CD4-positive, alpha-beta T cell treated with Interleukin-12 subunit alpha and Interleukin-12 subunit beta, for 1 hour (primary cell): ENCODE measurements around the gene IL16.
A peak's percentile ranks its signal among the peaks of the same experiment; 100 is the strongest.
"Not testable (repeated sequence)": the region's sequence is repeated elsewhere in the genome, so short reads cannot be mapped to it uniquely, and the experiment has no call there.

Experiments used
- DNase-seq: peaks from one replicate; pipeline ENCODE4 v3.0.0-alpha.2; 2020

Gene IL16

DNA sequence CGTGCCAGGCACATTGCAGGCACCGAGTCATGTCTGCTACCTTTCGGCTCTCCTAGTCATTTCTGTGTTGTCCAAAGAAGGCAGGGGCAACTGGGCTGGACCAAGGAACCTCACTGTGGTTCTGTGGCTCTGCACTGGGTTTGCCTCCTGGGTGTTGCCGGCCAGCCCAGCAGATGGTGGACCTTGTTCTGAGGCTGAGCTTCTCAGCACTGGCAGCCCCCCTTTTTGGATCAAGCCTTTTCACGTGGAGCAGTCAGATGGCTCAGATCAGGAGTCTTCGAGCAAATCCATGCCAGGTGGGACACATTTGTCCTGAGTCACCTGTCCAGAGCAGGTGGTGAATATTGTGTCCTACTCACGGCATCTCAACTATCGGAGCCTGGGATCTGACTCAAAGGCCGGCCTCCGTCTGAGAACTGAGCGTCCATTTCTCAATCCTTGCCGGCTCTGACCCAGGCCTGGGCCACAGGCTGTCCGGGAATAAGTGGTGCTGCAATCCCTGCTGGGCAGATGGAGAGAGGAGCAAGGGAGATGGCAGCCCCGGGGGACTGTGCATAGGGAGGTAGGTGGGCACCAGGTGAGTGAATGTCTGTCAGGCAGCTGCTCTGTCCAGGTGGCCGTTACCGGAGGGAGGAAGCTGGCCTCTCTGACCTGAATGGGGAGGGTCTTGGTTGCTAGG, at the start of gene IL16:
Gene IL16 (plus strand): TSS at position 304 of the 679 bp plus-strand sequence. CDS start 28,521 bp downstream, outside the sequence.
- DNase-seq, result no peak

- no peak for DNase-seq
Measured at GRCh38 chr15:81151389-81151788, 45.3 kb upstream of the IL16 start.

- no peak for DNase-seq
Measured at GRCh38 chr15:81152339-81152738, 44.3 kb upstream of the IL16 start.

DNA sequence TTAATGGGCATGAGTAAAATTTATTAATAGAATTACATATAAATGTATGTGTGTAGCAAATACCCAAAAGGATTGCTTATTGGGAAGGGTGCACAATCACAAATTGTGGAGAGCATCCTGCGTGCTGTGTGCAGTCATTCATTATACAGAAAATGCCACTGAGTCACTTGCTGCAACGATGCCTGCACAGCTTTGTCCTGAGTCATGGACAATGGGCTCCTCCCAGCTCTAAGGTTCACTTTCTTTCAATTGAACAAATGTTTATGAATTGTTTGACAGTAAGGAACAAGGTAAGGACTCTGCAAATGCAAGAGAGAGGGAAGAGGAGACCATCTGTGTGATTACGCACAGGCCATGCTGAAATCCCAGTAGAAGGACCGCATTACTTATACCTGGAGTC, 43.9 kb upstream of the IL16 start:
- DNase-seq, result no peak

DNA sequence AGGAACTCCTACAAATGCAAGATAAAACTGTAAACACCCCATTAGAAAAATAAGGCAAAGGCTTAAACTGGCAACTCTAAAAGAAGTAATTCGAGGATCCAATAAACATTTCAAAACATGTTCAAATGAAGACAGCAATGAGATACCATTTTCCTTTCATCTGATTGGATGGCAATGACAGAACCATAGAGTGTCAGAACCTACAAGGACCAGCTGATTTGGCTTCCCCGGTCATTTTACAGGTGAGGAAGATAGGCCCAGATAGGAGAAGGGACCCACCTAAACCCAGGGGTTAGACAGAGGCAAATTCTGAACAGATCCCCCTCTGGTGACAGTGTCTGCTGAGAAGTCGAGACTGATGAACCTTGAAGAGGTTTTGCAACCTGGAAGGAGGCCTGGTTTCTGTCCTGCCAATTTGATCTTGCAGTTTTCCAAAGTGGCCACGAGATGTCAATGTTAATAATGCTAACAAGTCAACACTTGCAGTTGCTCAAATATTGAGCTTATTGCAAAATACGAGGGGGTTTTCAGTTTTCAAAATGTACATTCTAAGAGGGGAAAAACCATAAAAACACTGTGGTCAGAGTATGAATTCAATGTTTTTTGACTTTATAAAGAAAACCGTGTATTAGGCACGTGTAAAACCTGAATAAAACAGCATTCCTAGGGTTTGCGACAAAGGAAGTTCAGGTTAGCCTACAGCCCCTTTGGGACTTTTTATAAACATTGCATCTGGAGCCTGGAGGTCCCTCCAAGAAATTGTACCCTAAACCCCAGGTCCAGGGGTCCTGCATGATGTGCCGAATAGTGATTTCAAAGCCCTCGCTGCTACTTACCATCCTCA, 41.1 kb upstream of the IL16 start:
- peak; percentile 29 for DNase-seq

DNA sequence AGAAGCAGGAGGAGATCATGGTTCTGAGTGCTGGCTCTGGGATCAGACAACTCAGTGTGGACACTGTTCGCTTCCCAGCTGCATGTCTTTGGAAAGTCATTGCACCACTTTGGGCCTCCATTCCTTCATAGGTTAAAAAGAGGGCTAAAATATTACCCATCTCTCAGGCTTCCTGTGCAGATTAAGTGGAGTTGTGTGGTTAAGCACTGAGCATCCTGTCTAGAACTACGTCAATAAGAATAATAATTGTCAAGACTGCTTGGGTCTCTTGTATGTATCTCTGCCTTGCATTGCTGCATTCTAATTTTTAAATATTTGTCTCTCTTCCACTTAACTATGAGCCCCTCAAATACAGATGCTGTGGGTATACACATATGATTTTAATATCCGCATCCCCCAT, 40.4 kb upstream of the IL16 start:
- no peak for DNase-seq

- DNase-seq, result no peak
Measured at GRCh38 chr15:81157195-81157938, 39.3 kb upstream of the IL16 start.

DNA sequence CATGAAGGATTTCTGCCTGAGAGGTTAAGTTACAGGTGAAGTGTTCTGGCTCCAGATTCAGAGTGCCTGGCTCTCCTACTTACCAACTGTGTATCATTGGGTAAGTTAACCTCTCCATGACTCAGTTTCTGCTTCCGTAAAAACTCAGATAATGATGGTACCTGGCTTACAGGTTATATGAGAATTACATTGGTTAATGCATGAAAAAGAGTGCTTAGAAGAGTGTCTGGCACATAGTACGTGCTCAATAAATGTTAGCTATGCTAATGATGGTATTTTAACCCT, 38.8 kb upstream of the IL16 start:
- no peak for DNase-seq

DNA sequence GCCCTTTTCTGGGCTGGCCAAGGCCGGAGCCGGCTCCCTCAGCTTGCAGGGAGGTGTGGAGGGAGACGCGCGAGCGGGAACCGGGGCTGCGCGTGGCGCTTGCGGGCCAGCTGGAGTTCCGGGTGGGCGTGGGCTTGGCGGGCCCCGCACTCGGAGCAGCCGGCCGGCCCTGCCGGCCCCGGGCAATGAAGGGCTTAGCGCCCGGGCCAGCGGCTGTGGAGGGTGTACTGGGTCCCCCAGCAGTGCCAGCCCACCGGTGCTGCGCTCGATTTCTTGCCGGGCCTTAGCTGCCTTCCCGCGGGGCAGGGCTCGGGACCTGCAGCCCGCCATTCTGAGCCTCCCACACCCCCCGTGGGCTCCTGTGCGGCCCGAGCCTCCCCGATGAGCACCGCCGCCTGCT, 38.1 kb upstream of the IL16 start:
- not testable (repeated sequence) for DNase-seq

DNA sequence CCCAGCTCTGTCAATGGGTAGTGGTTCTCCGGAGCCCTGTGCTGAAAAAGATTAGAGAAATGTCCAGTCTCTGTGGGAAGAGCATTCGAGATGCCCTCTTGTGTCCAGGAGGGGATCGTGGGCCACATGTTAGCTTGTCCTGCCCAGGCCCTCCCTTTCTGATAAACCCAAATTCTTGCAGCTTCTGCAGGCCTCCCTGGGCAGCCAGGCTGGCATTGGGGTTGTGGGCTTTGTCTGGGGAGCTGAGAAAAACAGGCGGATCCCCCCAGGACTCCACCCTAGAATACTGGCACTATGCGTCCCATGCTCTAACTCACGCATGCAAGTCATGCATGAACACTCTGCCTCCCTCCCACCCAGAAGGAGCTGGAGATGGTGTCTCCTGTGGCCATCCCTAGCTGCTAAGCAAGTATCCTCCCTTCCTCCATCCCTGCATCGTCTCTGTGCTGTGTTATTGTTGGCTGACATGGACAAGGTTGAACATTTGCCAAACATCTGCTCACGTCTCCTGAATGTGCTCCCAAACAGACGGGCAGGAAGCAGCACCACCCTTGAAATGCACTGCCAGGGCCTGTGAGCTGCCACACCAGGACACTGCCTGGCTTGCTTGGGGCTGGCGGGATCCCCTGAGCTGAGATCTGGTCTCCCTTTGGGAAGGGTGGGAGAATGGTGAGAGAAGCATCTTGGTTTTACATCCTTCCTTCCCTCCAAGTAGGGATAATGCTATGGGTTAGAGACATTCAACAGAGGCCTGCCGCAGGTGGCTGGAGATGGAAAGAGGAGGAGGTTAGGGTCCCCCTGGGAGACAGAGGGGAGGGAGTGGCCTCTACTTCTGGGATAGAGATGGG, 36.1 kb upstream of the IL16 start:
- DNase-seq, result no peak

- no peak for DNase-seq
Measured at GRCh38 chr15:81161160-81161673, 35.5 kb upstream of the IL16 start.

DNA sequence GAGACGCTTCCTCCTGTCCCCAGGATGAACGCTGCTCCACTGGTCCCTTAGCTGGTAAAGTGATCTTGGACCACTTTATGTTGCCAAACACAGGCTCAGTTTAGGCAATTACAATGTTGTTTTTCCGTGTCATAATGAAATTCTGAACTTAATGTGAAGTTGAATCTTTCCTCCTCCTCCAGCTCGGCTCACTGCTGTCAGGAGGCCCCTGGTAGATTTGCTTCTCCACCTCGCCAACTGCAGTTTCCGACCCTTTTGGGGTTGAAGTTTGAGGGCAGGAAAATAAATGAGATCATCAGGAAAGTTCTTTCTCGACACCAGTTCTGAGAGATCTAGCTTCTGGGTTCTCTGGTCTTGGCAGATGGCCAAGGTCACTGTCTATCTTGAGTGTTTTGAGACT, 34.8 kb upstream of the IL16 start:
- DNase-seq, result no peak

DNA sequence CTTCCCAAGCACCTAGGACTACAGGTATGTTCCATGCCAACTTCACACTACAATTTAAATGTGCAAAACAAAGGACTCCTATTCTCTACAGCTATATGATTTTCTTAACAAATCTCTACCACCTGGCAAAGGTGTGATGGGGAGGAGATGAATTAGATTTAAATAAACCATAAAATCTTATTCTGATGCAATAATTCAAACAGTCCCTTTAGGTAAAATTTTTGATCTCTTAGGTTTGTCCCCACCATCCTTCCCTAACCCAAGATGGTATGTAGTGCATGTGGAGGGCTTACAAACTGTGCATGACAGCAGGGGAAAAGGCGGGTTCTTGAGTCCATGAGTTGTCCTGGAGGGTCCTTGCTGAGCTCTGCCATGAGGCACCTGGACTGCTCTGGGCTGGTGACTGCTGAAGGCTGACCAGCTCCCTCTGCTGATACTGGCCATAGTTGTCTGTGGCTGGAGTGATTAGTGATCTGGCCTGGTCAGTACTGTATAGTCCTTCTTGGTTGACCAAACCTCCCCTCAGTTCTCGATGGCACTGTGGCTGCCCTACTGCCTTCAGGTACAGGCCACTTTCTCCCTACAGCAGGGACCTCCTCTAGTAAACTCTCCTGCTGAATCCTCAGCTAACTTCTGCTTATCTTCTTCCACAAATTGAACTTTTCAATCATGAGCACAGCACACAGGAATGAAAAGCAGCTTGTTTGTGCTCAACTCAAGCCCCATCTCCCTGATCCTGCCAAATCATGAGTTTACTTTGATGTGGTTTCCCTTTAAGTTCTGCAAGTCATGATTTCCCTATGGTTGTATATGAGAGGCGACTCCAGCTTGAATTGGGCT, 32.5 kb upstream of the IL16 start:
- no peak for DNase-seq

GRCh38 chr15:81165535-81165934, 31.1 kb upstream of the IL16 start:
- no peak for DNase-seq

DNA sequence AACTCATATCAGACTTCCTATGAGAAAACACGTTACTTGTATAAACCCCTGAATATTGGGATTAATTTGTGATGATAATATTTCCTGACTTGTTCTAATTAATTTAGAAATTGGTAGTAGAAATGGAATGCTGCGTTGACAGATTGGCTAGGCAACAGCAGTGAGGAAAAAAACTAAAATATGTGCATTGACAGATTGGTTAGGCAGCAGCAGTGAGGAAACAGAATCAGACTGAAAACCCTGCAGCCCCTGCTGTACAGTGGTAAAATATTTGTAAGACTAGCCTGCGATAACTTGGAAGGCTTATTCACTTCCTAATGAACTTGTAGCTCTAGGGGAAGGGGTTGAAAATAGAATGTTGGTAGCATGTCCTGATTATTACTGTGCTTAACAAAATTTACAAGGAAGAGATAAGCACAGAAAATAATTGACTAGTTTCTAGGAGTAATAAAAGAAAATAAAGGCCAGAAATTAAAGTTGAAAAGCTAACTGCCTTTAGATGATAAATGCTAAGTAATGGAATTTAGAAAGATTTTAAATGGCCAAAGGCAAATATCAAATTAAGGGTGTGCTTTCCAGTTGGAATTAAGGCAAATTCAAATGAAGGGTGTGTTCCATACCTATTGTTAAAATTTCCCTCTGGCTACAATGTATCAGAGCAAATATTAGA, 29.9 kb upstream of the IL16 start:
- DNase-seq, result no peak

GRCh38 chr15:81168131-81168526, 28.6 kb upstream of the IL16 start:
- no peak for DNase-seq

DNA sequence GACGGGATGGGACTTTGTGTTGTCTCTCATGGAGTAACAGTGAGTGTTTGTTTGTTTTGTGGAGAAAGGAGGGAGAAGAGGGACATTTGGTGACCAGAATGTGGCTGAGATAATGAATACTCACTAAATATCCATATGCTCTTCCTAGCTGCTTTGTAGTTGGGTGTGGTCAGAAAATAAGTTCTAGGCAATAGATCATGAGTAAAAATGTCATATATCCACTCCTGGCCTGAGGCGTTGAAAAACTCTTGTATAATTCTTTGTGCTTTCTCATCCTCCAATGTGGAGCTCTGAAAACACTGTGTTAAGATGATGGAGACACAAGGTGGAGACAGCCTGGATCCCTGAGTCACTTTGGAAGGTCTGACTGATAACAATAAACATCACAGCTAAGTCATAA, 28.0 kb upstream of the IL16 start:
- no peak for DNase-seq

DNA sequence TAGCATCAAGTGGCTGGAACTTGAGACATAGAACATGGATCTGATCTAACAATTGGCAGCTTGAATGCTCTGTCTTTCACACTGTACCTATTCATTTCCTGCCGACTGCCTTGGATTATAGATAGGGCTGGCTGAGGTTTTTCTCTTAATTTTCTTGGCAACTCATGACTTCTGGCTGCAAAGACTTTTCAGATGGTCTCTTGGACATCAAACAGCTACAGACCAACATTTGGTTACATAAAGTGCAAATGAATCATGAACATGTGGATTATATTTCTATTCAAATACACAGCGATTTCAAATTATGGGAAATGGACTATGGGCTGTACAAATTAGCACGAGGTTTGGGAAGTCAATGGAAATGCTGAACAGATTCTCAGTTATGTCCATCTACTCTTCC, 26.2 kb upstream of the IL16 start:
- no peak for DNase-seq

DNA sequence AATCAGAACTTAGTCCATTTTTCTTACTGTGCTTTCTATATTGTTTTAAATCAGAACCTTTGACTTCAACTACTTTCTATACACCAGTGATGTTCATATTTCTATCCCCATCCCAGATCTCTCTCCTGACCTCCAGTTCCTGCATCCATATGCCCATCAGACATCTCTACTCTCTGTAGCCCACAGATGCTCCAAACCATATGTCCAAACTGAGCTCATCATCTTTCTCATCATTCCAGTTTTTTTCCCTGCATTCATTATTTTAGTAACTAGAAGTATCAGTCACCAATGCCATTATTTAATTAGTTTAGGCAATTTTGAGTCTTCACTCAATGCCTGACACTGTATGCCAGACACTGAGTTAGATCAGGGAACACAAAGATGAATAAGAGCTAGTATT, 25.4 kb upstream of the IL16 start:
- no peak for DNase-seq

DNA sequence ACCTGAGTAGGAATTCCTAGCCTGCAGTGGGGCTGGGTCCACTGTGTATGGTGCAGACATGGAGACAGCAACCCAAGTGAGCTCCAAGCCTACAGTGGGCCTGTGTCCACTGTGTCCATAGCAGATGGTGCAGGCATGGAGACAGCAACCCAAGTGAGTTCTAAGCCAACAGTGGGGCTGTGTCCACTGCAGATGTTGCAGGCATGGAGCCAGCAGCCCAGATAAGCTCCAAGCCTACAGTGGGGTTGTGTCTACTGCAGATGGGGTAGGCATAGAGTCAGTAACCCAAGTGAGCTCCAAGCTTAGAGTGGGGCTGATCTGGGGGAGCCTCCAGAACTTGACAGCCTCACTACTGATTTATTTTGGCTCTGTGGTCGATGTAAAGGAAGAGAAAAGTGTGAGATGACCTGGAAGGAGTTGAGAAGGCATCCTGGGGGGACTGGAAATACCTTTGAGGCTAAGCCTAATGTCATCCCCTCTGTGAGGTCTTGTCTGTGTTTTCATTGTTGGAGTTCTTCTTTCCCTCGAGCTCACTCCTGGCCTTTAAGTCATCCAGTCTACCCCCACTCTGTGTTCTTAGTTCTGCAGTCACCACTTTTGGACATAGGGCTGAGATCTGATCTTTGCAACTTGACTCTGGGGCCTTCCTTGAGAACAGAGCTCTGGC, 22.4 kb upstream of the IL16 start:
- no peak for DNase-seq
